GF-D8 (cell line): ENCODE results near the gene AK8.

ENCODE experiments used
- DNase-seq: peaks from one replicate; lab custom pipeline; 2025; lab: John Stamatoyannopoulos, UW

Gene AK8, protein sequence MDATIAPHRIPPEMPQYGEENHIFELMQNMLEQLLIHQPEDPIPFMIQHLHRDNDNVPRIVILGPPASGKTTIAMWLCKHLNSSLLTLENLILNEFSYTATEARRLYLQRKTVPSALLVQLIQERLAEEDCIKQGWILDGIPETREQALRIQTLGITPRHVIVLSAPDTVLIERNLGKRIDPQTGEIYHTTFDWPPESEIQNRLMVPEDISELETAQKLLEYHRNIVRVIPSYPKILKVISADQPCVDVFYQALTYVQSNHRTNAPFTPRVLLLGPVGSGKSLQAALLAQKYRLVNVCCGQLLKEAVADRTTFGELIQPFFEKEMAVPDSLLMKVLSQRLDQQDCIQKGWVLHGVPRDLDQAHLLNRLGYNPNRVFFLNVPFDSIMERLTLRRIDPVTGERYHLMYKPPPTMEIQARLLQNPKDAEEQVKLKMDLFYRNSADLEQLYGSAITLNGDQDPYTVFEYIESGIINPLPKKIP

DNA sequence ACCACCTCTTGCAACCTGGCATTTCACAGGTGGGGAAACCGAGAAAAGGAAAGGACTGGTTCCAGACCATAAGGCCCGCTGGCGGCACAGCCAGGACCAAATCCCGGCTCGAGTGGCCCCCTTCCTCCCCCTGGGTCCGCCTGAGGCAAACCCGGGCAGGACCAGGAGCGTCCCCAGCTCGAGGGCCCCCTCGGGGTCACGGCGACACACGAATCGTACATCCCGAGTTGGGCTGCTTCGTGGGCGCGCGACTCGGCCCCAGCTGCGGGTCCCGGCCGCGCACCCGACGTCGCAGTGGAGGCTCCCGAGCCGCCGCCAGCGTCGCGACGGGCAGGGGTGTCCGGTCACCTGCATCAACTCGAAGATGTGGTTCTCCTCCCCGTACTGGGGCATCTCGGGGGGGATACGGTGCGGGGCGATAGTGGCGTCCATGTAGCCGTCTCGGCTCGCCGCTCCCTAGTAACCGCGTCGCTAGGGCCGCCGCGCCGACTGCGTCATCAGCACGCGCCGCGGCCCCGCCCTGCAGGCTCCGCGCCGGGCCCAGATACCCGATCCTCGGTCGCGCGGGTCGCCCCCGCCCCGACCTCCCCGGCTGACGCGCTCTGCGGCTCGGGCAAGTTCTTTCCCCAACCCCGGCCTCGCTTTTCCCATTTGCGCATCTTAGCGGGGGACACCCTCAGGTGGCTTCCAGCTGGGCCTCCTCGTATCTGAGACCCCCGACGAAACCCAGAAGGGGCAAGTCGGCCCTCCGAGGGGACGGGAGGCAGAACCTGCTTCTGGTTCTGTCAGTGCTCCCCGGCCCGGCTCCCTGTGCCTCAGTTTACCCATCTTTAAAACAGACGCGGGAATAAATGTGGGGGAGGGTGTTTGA lies at the start of gene AK8:
Gene AK8 (minus strand): TSS at position 461 of the 871 bp plus-strand sequence. CDS start 29 bp downstream, at position 432.
- DNase-seq, result no peak

DNA sequence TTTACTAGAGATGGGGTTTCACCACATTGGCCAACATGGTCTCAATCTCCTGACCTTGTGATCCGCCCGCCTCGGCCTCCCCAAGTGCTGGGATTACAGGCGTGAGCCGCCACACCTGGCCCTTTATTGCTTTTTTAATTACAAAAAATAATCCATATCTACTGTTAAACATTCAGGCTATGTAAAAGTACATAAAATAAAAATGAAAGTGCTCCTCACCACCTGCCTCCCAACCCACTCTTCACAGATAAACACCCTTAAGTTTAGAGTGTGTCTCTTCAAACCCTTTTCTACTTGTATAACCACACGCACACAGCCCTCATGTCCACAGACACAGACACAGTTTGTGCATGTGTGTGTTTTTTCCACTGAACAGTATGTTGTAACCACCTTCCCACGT lies 49.6 kb upstream of the AK8 start:
- DNase-seq, result no peak

DNA sequence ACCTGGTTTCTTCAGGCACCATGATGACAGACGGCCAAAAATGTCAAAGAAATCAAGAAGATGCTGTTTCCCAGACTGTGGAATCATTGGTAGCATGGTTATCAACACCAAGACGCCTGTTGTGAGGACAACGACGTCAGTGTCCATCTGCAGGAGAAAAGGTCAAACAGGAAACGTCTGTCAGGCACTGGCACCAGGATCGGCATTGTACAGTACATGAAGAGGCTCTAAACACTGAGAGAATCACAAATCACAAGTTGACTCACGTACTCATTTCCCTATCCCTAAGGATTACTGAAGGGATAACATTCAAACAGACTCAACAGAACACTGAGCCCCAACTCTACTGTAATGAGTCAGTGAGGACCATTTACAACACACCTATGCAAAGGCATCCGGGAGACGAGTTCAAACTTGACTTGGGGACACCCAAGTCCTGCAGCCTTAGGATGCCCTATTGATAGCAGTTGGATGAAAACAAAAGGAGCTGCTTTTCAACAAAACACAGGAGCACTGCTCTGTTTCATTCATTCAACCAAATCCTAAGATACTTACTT lies 45.3 kb upstream of the AK8 start:
- no peak for DNase-seq

DNA sequence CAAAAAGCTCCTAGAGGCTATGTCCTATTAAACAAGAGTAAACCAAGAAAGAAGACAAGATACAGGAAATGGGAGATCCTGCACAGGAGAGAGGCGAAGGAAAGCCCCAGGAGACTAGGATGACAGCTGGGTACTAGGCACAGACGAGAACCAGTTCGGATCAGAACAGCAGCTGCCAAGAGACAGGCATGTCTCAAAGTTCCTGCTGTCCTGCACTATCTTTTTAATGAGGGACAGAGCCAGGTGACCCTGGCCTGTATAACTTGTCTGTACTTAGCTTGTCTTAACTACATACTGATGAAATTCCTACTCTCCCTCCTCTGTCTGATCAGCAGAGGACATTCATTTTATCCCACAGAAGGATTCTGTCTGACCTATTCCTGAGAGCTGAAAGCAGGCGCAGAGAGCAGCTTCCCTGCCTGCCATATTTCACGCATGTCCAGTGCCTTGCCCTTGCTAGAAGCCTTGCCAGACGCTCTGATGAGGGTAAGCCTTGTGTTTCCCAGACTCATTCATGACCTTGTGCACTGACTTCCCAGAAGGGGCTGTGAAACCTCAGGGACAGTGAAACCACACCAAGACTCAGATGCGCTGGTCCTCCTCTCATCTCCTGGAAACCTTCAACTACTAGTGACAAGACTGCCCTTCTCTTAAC lies 41.7 kb upstream of the AK8 start:
- DNase-seq, result no peak

DNA sequence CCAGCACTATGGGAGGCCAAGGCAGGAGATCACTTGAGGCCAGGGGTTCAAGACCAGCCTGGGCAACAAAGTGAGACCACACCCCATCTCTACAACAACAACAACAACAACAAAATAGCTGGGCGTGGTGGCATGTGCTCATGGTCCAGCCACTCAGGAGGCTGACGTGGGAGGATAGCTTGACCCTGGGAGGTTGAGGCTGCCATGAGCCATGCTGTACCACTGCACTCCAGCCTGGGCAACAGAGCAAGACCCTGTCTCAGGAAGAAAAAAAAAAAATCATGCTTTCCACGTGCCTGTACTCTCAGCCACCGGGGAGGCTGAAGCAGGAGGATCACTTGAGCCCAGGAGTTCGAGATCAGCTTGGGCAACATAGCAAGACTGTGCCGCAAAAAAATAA lies 36.8 kb upstream of the AK8 start:
- DNase-seq, result no peak

DNA sequence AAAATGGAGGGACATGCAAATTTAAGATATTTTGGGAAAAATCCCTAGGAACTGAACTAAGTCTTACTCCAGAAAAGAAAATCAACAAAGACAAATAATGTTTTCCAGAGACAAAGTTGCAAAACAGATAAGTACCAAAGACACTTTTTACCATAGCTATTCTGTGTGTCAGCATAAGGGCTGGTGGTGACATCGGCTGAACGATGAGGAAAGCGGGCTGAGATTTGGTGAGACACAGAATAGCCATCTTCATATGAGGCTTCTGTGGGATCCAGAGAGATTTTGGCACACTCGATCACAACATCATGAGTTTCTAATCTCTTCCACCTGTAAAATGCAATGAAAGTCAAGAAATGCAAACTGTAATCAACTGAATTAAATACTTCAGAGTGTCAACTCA lies 34.0 kb upstream of the AK8 start:
- DNase-seq, result no peak

DNA sequence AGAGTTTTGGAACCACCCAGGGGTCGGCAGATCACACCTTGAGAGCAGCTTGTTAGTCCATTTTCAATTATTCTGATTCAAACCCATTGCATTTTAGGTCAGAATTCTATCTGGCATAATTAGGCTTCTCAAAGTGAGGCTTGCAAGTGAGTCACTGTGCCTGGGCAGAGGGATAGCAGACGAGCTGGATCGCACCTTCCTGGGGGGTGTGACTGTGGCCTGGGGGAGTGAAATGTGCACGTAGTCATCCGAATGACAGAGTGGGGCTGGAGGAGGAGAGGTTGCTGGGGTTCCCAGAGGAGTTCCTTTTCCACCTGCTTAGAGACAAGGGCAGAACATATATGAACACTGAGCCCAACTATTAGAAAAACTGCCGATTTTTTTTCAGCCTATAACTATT lies 32.3 kb upstream of the AK8 start:
- DNase-seq, result no peak

DNA sequence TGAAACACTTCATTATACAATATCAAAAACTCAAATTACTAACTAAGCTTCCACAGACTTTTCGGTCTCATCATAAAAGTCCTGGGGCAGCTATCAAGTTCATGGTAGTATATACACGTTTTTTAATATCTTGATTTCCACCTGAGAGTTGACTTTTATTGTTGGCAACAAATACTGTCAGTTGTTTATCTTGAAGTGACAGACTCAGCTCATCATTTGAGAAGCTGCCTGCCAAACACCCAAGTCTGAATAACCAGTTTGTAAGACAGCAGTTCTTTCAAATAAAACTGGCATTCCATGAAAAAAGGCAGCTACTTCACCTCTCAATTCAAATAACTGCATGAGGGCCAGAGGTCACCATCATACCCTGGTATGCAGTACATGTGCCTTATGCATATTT lies 31.2 kb upstream of the AK8 start:
- no peak for DNase-seq

DNA sequence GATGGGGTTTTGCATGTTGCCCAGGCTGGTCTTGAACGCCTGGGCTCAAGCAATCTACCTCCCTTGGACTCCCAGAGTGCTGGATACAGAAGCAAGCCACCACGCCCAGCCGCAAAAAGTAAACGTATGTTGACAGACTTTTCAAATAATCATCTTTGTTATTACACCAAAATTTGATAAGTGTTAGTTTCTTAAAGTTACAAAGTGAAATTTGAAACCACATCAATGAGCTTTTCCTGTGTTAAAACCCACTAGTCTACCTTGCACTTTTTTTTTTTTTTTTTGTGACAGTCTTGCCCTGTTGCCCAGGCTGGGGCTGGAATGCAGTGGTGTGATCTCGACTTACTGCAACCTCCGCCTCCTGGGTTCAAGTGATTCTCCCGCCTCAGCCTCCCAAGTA lies 30.6 kb upstream of the AK8 start:
- no peak for DNase-seq

DNA sequence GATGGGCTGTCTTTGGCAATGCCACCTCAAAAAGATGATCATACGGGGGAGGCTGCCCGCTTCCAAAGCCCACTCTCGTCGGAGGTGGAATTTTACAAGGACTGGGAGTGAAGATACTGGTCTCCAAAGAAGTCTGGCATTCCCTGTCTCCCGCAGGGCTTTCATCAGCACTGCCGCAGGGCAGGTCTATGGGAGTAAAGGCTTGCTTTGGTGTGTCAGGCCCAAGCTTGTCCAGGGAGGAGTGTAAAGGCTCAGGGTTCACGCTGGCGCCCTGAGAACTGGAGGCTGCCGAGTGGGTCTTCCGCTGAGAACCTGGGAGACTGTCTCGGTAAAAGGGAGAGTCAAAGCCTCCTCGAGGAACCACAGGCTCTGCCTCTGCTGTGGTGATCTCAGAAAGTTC lies 27.6 kb upstream of the AK8 start:
- no peak for DNase-seq

DNA sequence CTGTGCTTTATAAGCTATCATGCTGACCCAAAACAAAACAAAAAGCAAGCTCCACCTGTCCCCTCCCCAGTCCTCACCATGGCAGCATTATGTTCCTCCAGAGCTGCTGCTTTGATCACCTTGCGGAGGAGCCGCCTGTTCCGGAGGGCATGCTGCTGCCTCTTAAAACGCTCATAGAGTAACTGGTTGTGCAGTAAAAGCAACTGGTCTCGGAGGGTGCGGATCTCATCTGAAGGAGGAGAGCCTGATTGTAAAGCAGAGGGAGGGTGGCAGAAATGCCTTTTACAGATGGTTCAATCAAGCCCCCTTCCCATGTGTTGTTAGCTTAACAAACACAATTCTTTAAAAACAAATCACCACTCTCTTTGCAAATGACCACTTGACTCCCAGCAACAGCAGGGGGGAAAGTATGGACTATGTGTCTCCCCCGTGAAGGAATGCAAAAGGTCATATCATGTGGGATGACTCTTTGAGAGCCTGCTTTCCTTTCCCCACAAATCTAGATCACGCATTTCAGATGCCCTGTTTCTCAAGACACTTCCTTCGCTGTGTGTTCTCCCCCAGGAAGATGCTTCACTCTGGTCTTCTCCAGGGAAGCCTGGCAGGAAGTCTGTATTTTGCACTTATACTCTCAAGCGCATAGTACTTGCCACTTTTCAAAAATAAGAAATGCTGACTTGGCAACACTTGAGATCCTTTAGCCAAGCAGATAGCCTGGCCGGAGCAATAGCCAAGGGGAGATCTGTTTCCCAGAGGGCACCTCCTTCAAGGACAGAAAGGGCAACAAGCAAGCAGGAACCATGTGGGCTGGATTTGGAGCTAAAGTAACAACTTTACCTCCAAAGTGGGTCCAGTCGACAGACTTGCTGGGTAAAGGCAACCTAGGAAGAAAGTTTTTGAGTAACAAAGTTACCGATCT lies 25.7 kb upstream of the AK8 start:
- DNase-seq, result no peak

DNA sequence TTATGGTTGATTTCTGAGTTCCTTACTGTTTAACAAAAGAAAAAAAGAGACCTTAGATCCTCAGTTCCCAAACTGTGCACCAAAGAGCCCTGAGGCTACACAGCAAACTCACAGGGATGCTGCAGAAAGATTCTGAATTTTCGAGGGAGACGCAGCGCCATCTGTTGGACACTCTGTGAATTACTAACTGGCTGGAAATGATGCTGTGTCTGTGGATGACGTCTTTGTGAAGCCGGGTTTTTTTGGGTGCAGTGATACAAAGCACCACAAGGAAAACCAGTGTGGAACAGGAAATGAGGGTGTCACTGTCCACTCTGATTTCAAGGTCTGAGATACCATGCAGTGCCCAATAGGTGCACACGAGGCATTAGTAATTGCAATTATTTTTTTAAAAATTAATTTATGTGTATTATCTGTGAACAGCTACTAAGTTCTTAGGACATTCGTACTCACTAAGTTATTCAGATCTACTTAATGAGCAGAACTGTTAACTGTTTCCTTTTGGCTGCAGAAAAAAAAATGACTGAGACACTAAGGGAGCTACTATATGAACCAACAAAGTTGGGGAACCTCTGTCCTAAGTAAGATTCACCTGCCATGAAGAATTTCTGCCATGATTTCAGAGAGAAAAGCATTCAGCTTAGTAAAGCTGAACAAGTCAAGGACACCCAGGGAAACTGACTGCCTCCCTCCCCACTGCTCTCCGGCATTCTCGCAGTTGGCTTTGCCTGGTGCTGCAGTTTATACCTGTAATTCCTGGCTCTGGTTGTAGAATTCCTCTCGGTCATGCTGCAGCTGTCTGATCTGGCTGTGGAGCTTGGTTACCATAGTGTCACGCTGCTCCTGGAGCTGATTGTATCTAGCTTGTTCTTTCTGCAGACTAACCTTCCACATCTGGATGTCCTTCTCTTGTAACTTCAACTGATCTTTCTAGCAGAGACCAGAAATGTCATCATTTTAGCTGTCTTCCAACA lies 24.1 kb upstream of the AK8 start:
- DNase-seq, result no peak

DNA sequence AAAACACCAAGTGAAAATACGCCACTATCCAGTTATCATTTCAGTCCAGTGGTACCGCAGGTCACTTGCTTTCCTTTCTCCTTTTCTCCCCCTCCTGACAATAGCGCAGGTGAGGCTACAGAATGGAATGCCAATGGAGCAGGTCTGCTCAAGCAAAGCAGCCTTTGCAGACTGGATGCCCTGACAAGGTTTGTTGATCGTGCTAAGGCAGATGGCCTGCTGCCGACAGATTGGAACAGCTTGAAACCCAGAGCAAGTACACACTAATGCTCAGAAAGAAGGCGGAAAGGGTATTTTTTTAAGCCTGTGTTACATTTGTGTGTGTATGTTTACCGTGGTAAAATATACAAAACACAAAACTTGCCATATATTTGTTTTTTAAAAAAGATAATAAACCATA lies 20.0 kb upstream of the AK8 start:
- no peak for DNase-seq

DNA sequence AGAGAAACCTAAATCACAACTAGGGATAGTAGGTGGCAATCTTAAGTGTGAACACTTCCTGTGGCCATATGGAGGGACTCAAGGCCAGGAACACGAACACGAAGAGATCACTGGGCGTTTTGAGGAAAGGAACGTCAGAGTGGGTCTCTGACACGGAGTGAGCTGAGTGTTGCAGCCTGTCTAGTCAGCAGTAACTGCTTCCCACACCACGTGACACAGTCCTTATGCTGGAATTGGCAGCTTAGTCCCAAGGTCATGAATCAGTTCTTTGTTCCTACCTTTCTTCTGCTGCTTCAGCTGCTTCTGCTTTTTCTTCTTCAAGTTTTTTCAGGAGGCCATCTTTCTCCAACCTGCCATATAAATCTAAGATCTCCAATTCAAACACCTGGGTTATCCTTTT lies 18.8 kb upstream of the AK8 start:
- no peak for DNase-seq

DNA sequence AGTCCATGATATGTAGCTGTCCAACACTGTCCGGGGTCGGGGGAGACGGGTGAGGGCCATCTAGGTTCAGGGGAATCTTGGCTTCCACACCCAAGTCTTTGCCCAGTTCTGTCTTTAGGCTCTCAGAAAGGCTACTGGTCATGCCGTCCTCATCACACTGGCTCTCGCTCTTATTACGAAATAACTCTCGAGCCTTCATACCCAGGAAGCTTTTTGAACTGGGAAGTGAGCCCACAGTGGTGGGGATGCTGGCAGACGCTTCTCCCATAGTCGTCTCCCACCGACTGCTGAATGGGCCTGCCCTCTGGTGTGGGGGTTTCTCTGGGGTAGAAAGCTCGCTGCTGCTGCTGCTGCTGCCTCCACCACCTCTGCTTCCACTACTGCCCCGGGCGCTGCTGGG lies 18.2 kb upstream of the AK8 start:
- DNase-seq, result no peak

DNA sequence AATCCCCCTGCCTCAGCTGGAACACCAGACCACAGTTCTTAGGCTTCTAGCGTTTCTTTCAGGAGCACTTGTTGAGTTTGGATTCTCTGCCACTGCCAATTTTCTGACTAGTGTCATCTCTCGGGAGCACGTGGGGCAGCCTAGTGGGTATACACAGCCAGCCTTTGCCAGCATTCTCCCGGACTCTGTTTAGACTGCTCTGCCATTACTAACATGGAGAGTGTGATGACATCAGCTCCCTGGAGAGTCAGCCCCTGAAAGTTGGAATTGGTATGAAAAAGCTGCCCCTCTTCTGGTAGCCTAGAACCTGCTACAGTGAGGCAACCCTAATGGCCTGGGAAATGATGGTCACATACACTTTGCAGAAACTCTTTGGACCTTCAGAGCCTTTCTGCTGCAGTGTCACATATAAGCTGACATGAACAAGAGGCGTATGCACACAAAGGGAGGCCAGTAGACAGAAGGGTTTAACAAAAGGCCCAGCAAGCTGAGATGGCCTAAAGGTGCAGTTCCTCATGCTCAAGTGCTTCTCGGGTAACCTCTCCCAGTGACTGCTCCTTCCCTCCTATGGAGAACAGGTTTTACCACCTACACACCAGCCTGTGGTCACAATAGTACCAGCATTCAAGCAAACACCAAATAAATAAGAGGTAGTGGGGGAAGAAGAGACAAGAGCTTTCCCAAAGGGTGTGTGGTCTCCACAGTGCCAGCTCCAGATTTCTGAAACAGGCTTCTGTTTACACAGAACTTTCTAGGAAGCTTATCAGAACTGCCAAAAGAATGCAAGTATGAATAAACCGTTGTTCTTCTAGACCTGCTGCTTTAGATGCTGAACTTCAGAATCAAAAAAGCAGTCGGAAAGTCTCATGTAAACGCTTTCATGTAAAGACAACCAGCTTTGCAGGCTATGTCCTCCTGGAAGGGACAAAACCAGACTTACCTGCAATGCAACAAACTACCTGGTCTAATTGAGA lies 17.1 kb upstream of the AK8 start:
- no peak for DNase-seq

DNA sequence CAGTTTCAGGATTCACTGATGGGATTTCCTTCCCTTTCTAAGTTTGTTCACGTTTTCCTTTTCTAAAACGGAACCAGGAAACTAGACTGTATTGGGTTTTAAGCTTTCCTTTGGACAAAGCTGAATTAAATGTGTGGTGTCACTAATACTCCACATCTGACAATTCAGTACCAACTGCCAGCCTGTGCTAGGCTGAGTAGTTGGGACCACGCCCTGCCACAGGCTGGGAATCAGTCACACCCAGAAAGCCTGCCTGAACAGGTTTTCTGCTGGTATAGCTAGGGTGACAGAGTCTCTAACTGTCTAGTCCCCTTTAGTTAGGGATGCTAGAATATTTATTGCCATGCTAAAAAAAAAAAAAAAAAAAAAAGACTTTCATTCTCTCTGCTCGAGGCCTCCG lies 16.3 kb upstream of the AK8 start:
- DNase-seq, result no peak

DNA sequence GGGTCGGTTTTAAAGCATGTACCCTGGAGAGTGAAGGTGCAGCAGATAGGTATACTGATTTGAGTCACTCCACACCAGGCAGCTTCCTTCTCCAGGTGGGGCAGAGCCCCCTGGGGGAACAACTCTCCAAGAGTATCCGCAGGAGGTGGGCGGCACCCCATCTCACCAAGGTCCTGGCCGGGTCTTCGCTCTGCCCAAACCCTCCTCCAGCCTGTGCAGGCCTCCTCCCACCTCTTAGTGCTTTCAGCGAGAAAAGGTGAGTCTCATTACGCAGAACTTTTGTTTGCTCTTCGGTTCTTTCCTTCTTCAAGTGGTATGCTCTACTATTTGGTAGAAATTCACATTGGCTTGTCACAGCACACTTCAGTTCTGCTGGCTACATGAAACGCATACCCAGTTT lies 14.3 kb upstream of the AK8 start:
- no peak for DNase-seq

DNA sequence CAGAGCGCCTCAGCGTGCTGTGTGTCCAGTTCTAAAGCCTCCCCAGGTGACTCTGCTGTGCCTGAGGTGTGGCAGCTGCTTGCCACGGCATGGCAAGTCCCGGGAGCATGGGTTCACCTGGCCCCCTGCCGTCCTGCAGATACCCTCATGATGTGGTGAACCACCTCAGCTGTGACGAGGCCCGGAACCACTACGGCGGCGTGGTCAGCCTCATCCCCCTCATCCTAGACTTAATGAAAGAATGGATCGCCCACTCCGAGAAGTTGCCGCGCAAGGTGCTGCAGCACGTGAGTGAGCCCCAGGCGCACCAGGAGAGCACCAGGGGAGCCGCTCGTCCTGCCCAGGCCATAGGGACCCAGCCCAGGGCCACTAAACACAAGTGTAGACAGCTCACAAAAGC lies 10.1 kb upstream of the AK8 start:
- DNase-seq, result no peak
